ENCODE results near the gene MORN5. TPM values are rescaled to one million over a fixed set of nuclear protein-coding genes. Genes with fewer than 3 reads are reported as not detected.

MORN5 gene
- total RNA-seq, 1 donor from 2014 or later: not detected

GRCh38 chr9:122204055-122204454 lies 44.3 kb downstream of the MORN5 start:
- no peak overlapping the region for H3K27ac Mint-ChIP-seq (ENCODE audit: unreplicated experiment)
- H3K27me3 Mint-ChIP-seq (ENCODE audit: low read depth): peaks cover 12% of the 10 kb centered on the region
- no peak for DNase-seq (ENCODE audit: low spot score)
- TF ChIP-seq CTCF (IDR thresholded peaks at IDR 0.05): no peak
- H3K4me1 Mint-ChIP-seq (ENCODE audit: low read depth): peaks cover 33% of the 10 kb centered on the region
- H3K36me3 Mint-ChIP-seq (ENCODE audit: low read depth): no peaks in the 10 kb centered on the region
- H3K9me3 Mint-ChIP-seq (ENCODE audit: low read depth): no peaks in the 10 kb centered on the region
- no peak overlapping the region for H3K4me3 Mint-ChIP-seq (ENCODE audit: unreplicated experiment)

DNA sequence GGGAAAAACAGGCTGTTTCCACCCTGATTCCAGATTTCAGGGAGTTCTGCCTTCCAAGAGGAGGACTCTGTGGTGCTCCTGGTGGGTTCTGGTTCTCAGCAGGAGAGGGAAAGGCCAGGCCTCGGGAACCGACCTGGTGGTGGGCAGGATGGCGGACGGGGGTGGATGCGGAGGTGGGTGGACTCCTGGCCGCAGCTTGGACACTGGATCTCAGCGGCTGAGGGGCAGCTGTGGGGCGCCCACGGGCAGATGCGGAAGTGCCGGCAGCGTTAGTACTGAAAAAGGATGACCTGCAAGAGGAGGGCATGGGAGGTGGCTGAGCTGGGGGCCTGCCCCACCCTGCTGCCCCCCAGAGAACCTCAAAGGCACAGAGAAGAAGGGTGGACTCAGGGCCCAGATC lies 44.8 kb downstream of the MORN5 start:
- no peak for DNase-seq (ENCODE audit: low spot score)
- no peak for TF ChIP-seq CTCF (IDR thresholded peaks at IDR 0.05)
- H3K4me1 Mint-ChIP-seq (ENCODE audit: low read depth): peaks cover 33% of the 10 kb centered on the region
- H3K4me3 Mint-ChIP-seq (ENCODE audit: unreplicated experiment): no peak overlapping the region
- H3K27me3 Mint-ChIP-seq (ENCODE audit: low read depth): peaks cover 13% of the 10 kb centered on the region
- no peaks in the 10 kb centered on the region for H3K36me3 Mint-ChIP-seq (ENCODE audit: low read depth)
- no peak overlapping the region for H3K27ac Mint-ChIP-seq (ENCODE audit: unreplicated experiment)
- H3K9me3 Mint-ChIP-seq (ENCODE audit: low read depth): no peaks in the 10 kb centered on the region

DNA sequence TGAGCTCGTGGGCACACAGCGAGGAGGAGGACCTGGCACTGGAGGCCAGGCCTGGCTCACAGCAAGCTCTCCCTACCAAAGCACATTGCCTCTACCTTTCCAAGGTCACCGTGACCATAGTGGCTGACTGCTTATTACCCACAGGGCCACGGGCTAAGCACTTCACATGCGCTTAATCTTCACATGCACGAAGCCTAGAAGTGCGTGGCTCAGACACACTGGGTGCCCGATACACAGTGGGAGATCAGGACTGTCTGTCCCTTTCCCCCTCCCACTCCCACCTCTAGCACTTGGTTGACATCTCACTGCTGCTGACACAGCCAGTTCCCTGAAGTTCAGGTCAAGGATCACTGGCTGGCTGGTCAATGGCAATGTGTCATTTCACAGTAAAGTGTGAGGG lies 45.5 kb downstream of the MORN5 start:
- H3K4me3 Mint-ChIP-seq (ENCODE audit: unreplicated experiment): no peak overlapping the region
- peaks cover 15% of the 10 kb centered on the region for H3K27me3 Mint-ChIP-seq (ENCODE audit: low read depth)
- no peaks in the 10 kb centered on the region for H3K9me3 Mint-ChIP-seq (ENCODE audit: low read depth)
- peaks cover 33% of the 10 kb centered on the region for H3K4me1 Mint-ChIP-seq (ENCODE audit: low read depth)
- H3K27ac Mint-ChIP-seq (ENCODE audit: unreplicated experiment): no peak overlapping the region
- TF ChIP-seq CTCF (IDR thresholded peaks at IDR 0.05): no peak
- no peak for DNase-seq (ENCODE audit: low spot score)
- H3K36me3 Mint-ChIP-seq (ENCODE audit: low read depth): no peaks in the 10 kb centered on the region

DNA sequence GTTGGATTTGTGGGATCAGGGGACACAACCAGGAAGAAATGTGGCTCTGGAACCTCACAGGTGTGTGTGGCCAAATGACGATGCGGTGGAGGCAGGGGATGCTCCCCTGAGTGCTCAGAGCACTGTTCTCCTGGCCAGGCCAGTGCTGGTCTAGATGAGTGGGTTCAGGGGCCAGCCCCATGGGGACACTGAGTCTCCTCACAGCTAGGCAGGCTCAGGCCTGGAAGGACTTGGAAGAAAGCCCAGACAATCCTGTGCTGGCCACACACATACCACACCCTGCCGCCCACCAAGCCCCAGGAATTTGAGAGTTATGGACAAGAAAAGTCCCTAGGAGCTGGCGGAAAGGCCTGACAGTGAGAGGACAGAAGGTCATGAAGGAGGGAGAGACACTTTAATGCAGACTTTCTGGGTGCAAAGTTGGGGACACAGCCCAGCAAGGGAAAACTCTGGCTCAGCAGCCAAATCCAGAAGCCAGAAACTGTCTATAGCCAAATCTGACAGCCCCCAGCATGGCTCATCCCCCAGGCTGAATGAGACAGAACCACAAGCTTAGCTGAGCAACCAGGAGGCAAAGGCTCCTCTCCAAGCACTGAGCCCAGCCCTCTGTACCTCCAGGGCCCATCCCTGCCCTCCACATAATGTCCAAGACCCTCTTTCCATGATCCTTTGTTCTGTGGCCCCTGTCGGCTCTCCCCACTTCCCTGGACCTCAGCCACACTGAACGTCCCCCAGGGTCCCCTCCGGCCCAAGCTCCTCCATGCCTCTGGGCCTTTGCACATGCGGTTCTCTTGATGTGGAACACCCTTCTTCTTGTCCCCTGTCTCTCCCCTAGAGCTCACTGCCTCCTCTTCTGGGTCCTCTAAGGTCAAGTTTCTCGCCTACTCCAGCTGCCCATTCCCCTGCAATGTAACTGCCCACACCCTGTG lies 46.7 kb downstream of the MORN5 start:
- Mint-ChIP-seq H3K4me1 (ENCODE audit: low read depth) (peaks cover 28% of the 10 kb centered on the region), H3K27ac (ENCODE audit: unreplicated experiment) (no peak overlapping the region), H3K27me3 (ENCODE audit: low read depth) (peaks cover 26% of the 10 kb centered on the region), H3K9me3 (ENCODE audit: low read depth) (no peaks in the 10 kb centered on the region), H3K4me3 (ENCODE audit: unreplicated experiment) (no peak overlapping the region), H3K36me3 (ENCODE audit: low read depth) (no peaks in the 10 kb centered on the region)
- TF ChIP-seq CTCF (IDR thresholded peaks at IDR 0.05): no peak
- DNase-seq (ENCODE audit: low spot score): peak; percentile 86

DNA sequence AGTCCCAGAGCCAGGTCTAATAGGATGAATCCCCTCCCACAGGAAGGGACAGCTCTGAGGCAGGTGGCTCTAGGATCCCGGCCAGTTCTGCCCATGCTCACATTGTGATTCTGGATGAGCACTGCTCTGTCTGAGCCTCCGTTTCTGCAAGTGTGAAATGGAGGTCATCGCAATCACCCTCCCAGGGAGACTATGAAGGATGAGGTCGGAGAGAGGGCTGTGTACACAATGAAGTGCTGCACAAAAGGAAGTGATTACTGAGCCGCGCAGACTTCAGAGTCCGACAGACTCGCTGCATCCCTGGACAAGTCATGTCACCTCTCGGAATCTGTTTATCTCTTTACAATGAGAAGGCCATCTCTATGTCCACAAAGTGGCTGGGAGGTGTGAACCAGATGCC lies 47.4 kb downstream of the MORN5 start:
- peaks cover 33% of the 10 kb centered on the region for H3K27me3 Mint-ChIP-seq (ENCODE audit: low read depth)
- no peaks in the 10 kb centered on the region for H3K36me3 Mint-ChIP-seq (ENCODE audit: low read depth)
- no peak overlapping the region for H3K4me3 Mint-ChIP-seq (ENCODE audit: unreplicated experiment)
- no peak for TF ChIP-seq CTCF (IDR thresholded peaks at IDR 0.05)
- no peaks in the 10 kb centered on the region for H3K9me3 Mint-ChIP-seq (ENCODE audit: low read depth)
- H3K4me1 Mint-ChIP-seq (ENCODE audit: low read depth): peaks cover 21% of the 10 kb centered on the region
- no peak overlapping the region for H3K27ac Mint-ChIP-seq (ENCODE audit: unreplicated experiment)
- DNase-seq (ENCODE audit: low spot score): no peak

Measured in chondrocyte (in vitro differentiated cells).